HG03575 (cell line): Measurements from ENCODE around the gene IDI1.

Experiments
- ATAC-seq: cut with Tn5 transposase; IDR thresholded peaks from one replicate; pipeline ENCODE4 v1.9.1; 2021; ENCODE audit not compliant: unreplicated experiment, insufficient number of reproducible peaks, low FRiP score; ENCODE audit errors: extremely low read depth

IDI1 gene

DNA sequence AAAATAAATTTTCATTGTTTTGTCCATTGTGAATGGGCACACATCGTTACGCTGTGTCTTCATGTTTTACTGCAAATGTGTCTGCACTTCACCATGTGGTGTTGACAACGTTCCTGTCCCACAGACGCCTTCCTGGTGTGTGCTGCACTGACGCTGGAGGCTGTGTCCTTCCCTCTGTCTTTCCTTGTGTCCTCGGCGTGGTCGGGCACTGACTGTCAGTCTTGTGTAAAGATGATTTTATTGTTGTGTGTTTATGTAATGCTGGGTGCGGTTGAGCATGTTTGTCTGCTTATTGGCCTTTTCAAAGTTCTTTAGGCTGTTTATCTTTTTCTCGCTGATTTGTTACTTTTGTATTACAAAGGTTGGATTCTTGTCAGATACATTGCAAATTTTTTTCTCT, 41.3 kb downstream of the IDI1 start:
- no peak for ATAC-seq

DNA sequence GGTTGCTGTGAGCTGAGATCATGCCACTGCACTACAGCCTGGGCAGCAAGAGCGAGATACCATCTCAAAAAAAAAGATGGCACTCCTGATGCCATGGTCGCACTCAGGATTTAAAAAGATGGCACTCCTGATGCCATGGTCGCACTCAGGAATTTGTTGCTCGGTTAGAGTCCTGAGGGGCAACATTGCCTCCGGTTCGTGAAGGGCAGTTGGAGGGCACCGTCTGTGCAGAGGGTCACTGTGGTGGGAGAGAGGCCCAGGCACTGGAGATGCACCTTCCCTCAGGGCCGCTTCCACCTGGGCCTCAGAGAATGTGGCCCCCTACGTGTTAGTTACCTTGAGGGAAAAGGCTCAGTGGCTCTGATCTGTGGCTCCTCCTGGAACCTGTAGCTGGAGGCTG, 42.3 kb downstream of the IDI1 start:
- ATAC-seq: no peak

DNA sequence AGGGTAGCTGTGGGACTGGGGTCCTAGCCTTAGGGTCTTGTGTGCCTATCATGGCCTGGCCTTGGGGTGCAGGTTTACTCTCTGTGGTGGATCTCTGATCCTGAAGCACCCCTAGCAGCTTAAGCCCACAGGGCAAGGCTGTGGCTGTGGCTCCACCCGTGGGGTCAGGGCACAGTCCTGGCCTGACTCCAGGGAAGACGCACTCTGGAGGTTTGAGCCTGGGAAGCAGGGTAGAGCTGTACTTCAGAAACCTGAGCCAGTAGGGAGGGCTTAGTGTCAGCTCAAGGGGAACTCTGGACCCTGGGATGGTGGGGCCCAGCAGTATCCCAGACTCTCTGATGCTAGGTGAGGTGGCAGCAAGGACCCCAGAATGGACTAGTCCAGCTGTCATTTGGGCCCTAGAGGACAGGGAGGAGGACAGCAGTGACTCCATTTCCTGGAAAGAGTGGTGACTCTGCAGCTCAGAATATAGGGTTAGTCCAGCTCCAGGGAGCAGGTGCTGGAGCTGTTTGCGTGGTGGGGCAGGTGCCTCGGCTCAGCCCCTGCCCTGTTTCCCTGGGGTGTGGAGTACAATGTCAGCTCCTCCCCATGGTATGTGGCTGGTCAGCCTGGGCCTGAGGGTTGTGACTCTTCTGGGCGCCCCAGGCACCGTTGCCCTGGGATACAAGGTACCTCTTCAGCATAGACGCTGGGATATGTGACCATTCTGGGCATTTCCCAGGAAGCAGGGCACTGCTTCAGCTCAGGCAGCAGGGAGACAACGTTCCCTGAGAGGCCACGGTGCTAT, 44.8 kb downstream of the IDI1 start:
- no peak for ATAC-seq

- ATAC-seq: no peak
These were observed 46.4 kb downstream of the IDI1 start for GRCh38 chr10:1002425-1003006.

GRCh38 chr10:997266-998022, 51.5 kb downstream of the IDI1 start:
- no peak for ATAC-seq

DNA sequence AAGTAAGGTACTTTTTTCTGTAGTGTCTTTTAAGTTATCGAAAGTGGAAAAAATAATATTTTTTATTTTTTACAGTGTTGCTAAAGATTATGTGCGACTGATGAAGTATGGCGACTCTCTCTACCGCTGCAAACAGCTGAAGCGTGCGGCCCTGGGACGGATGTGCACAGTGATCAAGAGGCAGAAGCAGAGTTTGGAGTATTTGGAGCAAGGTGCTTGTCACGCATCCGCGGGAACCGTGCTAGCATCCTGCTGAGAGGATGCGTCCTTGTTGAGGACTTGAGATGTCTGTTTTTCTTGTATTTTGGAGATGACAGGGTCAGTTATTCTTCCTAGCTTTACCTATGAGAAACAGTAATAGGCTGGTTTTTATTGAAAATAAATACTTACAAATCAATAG, 52.9 kb downstream of the IDI1 start:
- no peak for ATAC-seq

- no peak for ATAC-seq
These were observed 53.4 kb downstream of the IDI1 start for GRCh38 chr10:995559-995926.

DNA sequence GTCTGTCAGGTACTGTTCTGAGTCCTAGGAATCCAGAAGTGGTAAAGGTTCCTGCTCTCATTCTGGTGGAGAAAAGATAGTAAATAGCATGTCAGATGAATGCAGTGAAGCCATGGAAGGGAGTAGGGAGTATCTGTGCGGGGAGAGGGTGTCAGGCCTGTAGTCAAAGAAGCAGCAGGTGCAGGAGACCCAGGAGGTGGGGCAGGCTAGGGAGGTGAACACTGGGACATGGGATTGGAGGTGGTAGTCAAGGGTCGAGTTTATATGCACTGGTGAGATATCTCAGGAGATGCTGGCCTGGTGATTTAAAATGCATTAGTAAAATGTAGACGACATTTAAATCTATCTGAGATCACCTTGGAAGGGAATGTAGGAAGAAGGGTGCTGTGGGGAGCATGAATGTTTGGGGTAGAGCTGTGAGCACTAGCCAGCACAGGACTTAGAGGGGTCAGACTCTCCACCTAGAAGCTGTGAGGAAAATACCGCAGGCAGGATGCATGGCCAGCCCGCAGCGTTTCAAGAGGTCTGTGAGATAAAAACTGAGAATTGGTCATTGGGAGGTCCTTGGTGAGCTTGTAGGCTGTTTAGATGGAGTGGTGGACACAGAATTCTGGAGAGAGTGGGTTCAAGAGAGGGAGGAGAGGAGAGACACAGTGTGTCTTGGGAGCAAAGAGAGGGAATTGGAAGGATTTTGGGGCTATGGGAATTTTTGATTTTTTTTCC, 53.9 kb downstream of the IDI1 start:
- no peak for ATAC-seq

GRCh38 chr10:992871-993270, 56.0 kb downstream of the IDI1 start:
- no peak for ATAC-seq

GRCh38 chr10:992467-992866, 56.5 kb downstream of the IDI1 start:
- ATAC-seq: no peak

DNA sequence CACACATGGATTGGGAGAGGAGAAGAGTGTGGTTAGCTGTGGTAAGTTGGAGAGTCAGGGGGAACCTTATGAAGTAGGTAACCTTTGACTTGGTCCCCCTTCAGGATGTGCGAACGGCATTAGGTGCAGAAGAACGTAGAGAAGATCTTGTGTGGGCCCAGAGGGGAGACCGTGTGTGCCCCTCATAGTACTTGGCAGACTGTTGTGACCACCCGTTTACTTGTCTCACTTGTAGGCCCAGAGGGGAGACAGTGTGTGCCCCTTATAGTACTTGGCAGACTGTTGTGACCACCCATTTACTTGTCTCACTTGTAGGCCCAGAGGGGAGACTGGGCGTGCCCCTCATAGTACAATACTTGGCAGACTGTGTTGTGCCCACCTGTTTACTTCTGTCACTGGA, 58.1 kb downstream of the IDI1 start:
- ATAC-seq: no peak
